Breast epithelium (tissue), 3 donors: ENCODE data around the gene CTSO.

Source experiments
- CTCF ChIP-seq, 3 donors: fragments of 450-650 bp; IDR thresholded peaks; one replicate each; pipeline ENCODE4 v1.5.1; 2016 to 2017; ENCODE audit warnings: antibody characterized with exemption in 3 of 3, mild to moderate bottlenecking in 3 of 3, moderate library complexity in 3 of 3
- POLR2A ChIP-seq: fragments of 450-650 bp; IDR thresholded peaks from one replicate; pipeline ENCODE4 v1.6.1; 2016; ENCODE audit warnings: antibody characterized with exemption, mild to moderate bottlenecking, moderate library complexity
- POLR2AphosphoS5 ChIP-seq, 3 donors: sonication (generic); formaldehyde crosslinking; IDR thresholded peaks; one replicate each; pipeline ENCODE4 v1.6.1; 2017; ENCODE audit warnings: antibody characterized with exemption in 3 of 3

GRCh38 chr4:155984106-155984797 is 30.6 kb upstream of the CTSO start:
- TF ChIP-seq CTCF (IDR thresholded peaks at IDR 0.05): no peak
- no peak for TF ChIP-seq POLR2A
- TF ChIP-seq POLR2AphosphoS5 (IDR thresholded peaks at IDR 0.05): no peak
